Left ventricle myocardium superior (tissue), 1 donor: ENCODE measurements around the gene NF2. TPM values are rescaled to one million over a fixed set of nuclear protein-coding genes. Genes with fewer than 3 reads are reported as not detected.

Source experiments
- ATAC-seq: fragments of 200-7000 bp; cut with Tn5 transposase; one replicate; pipeline ENCODE4 v1.9.1; 2020; ENCODE audit warnings: mild to moderate bottlenecking, moderate library complexity
- DNase-seq: peaks from one replicate; pipeline ENCODE4 v3.0.0-alpha.2; 2020
- intact Hi-C: fragments of 100-400 bp; cut with micrococcal nuclease; formaldehyde crosslinking; loops from one replicate; pipeline ENCODE4 v1.11.0; 2022
- total RNA-seq: library from RNA; stranded (reverse); fragmentation: NEBNext Ultra II Directional; extraction: Animal tissue kit (Norgen Biotek cat#: 25700); gene quantifications from one replicate; pipeline ENCODE4 v1.2.1, GENCODE V29; 2021
- donor health status: DM: no; HTN: yes; CAD: no; lungs with severe emphysema.

NF2 gene
- total RNA-seq, 1 donor from 2014 or later, result 53.8 TPM

GRCh38 chr22:29729161-29729560 lies 125.7 kb downstream of the NF2 start:
- ATAC-seq (no peak), DNase-seq (no peak)
- intact Hi-C loops, result no loop called here

GRCh38 chr22:29731058-29731850 lies 127.8 kb downstream of the NF2 start:
- DNase-seq, result no peak
- no peak for ATAC-seq
- intact Hi-C loops, result no loop called here

GRCh38 chr22:29732883-29733282 lies 129.4 kb downstream of the NF2 start:
- no peak for ATAC-seq
- no peak for DNase-seq
- intact Hi-C loops, result no loop called here

GRCh38 chr22:29733362-29734201 lies 130.1 kb downstream of the NF2 start:
- DNase-seq (peak; percentile 65), ATAC-seq (peak; percentile 57)
- intact Hi-C loops, result no loop called here

GRCh38 chr22:29734406-29734805 lies 131.0 kb downstream of the NF2 start:
- no peak for ATAC-seq
- intact Hi-C loops, result no loop called here
- no peak for DNase-seq

GRCh38 chr22:29734838-29735237 lies 131.4 kb downstream of the NF2 start:
- DNase-seq, result no peak
- no peak for ATAC-seq
- intact Hi-C loops, result no loop called here

- intact Hi-C loops, result no loop called here
- no peak for ATAC-seq
- no peak for DNase-seq
Measured at GRCh38 chr22:29735416-29735815, 132.0 kb downstream of the NF2 start.

GRCh38 chr22:29737251-29738117 lies 134.1 kb downstream of the NF2 start:
- ATAC-seq (peak; percentile 61), DNase-seq (peak; percentile 42)
- intact Hi-C loops, result no loop called here

- DNase-seq (no peak), ATAC-seq (no peak)
- intact Hi-C loops, result no loop called here
Measured at GRCh38 chr22:29738118-29738815, 134.8 kb downstream of the NF2 start.

- no peak for DNase-seq
- intact Hi-C loops, result no loop called here
Measured at GRCh38 chr22:29739346-29739875, 136.0 kb downstream of the NF2 start.

GRCh38 chr22:29740216-29740615 lies 136.8 kb downstream of the NF2 start:
- DNase-seq (no peak), ATAC-seq (no peak)
- intact Hi-C loops, result no loop called here

More at GRCh38 chr22:29739346-29739875, 136.0 kb downstream of the NF2 start:
- no peak for ATAC-seq

- DNase-seq, result no peak
- no peak for ATAC-seq
- intact Hi-C loops, result no loop called here
Measured at GRCh38 chr22:29741926-29742325, 138.5 kb downstream of the NF2 start.

GRCh38 chr22:29742326-29742725 lies 138.9 kb downstream of the NF2 start:
- intact Hi-C loops, result no loop called here
- DNase-seq (no peak), ATAC-seq (no peak)

- no peak for ATAC-seq
- no peak for DNase-seq
Measured at GRCh38 chr22:29744902-29745301, 141.5 kb downstream of the NF2 start.

GRCh38 chr22:29747832-29748231 lies 144.4 kb downstream of the NF2 start:
- no peak for ATAC-seq

More at GRCh38 chr22:29744902-29745301, 141.5 kb downstream of the NF2 start:
- intact Hi-C loops, result no loop called here

More at GRCh38 chr22:29747832-29748231, 144.4 kb downstream of the NF2 start:
- intact Hi-C loops, result no loop called here
- DNase-seq, result no peak
